Tibial nerve (tissue), 4 donors: ENCODE data around the gene ST3GAL3. TPM values are rescaled to one million over a fixed set of nuclear protein-coding genes. Genes with fewer than 3 reads are reported as not detected.

Experiments
- DNase-seq, 2 donors: peaks; one replicate each; pipeline ENCODE4 v3.0.0-alpha.2; 2019; ENCODE audit warnings: low spot score in 2 of 2
- H3K27ac ChIP-seq, 4 donors: fragments of 200-600 bp; sonication (generic) in 3 of 4; one replicate each; pipeline ENCODE4 v1.5.1; 2017 to 2019; ENCODE audit warnings: mild to moderate bottlenecking in 1 of 4
- H3K27me3 ChIP-seq, 2 donors: fragments of 200-600 bp; sonication (generic) in 1 of 2; one replicate each; pipeline versions ENCODE4 v1.5.1 to v1.6.0; 2017 to 2019
- H3K36me3 ChIP-seq, 3 donors: fragments of 200-600 bp; sonication (generic); one replicate each; pipeline ENCODE4 v1.5.1; 2018 to 2019
- H3K4me1 ChIP-seq, 4 donors: fragments of 200-600 bp; sonication (generic) in 3 of 4; one replicate each; pipeline ENCODE4 v1.5.1; 2017 to 2019
- H3K4me3 ChIP-seq, 4 donors: fragments of 200-600 bp; sonication (generic) in 3 of 4; one replicate each; pipeline ENCODE4 v1.5.1; 2017 to 2019; ENCODE audit warnings: mild to moderate bottlenecking in 1 of 4, moderate library complexity in 1 of 4
- H3K9me3 ChIP-seq, 4 donors: fragments of 200-600 bp; sonication (generic) in 3 of 4; one replicate each; pipeline ENCODE4 v1.5.1; 2017 to 2019
- EP300 ChIP-seq, 2 donors: sonication (generic); formaldehyde crosslinking; IDR thresholded peaks; one replicate each; pipeline ENCODE4 v1.6.1; 2017; ENCODE audit warnings: antibody characterized with exemption in 2 of 2, mild to moderate bottlenecking in 1 of 2
- POLR2A ChIP-seq, 2 donors: fragments of 450-650 bp; IDR thresholded peaks; one replicate each; pipeline ENCODE4 v1.6.1; 2017; ENCODE audit warnings: antibody characterized with exemption in 2 of 2, mild to moderate bottlenecking in 2 of 2, moderate library complexity in 2 of 2
- WGBS, 2 donors: methylation state at CpG; one replicate each; pipeline ENCODE4 v1.1.5; 2018; 5-methylcytosine and 5-hydroxymethylcytosine counted together
- total RNA-seq, 4 donors: library from RNA; depleted of rRNA; stranded (reverse); fragments of >200 nt; gene quantifications; one replicate each; pipeline ENCODE4 v1.1.0, GENCODE V29; 2016
- TF ChIP-seq, protein P1 (sequence below), 5 experiments: fragments of 200-600 bp in 3 of 5; fragments of 450-650 bp in 2 of 5; sonication (generic) in 3 of 5; IDR thresholded peaks; one replicate each; pipeline ENCODE4 v1.5.1; 2016 to 2019; ENCODE audit warnings: antibody characterized with exemption in 5 of 5, mild to moderate bottlenecking in 3 of 5, moderate library complexity in 2 of 5

Gene ST3GAL3
- total RNA-seq, 4 donors from 2014 or later: 20.7 to 27.0 (median 24.1) TPM

DNA sequence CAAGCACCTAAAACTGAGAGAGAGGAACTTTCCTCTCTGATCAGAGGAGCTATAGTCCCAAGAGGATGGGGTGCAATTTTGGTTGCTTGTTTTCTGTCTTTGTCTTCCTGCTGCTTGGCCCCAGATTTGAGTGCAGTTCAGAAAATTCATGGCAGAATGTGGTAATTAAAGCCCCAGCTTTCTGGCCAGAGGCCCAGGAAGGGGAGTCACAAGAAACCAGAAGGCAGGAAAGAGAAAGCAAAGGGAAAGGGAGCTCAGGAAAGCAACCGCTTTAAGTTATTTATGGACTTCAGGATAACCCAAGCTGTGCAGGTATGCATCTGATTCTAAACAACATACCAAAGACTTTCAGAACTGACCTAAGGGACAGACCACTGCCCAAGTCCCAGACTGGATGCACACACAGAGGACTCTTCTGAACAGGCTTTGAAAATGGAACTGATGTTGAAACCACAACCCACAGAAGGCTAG is 88.8 kb downstream of the ST3GAL3 start:
- 29 to 50% methylated on average over 1 of the region's 1 CpG for WGBS, 2 donors
- no peak for DNase-seq

DNA sequence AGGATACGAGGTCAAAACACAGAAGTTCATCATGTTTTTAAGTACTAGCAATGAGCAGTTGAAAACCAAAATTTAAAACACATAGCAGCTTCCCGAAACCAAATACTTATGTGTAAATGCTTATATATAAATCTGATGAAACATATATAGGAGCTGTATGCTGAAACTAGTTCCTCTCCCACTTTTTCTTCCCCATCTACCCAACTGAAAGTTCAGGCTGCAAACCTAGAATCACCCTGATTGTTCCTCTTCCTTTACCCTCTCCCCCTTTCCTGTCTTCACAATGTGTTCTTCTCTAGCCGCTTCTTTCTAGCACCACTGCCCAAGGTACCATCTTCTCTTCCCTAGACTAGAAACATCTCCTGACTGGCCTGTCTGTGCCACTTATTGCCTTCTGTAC is 90.6 kb downstream of the ST3GAL3 start:
- no peaks in the 10 kb centered on the region for H3K27me3 ChIP-seq

More for the DNA sequence above, 88.8 kb downstream of the ST3GAL3 start:
- Histone ChIP-seq H3K4me3 (no peak overlapping the region), H3K9me3 (no peaks in the 10 kb centered on the region), H3K4me1 (no peaks in the 10 kb centered on the region), H3K27me3 (no peaks in the 10 kb centered on the region), H3K27ac (no peak overlapping the region), H3K36me3 (peaks cover 0 to 11% (median 0%) of the 10 kb centered on the region in 3 donors)
- TF ChIP-seq, protein P1, sequence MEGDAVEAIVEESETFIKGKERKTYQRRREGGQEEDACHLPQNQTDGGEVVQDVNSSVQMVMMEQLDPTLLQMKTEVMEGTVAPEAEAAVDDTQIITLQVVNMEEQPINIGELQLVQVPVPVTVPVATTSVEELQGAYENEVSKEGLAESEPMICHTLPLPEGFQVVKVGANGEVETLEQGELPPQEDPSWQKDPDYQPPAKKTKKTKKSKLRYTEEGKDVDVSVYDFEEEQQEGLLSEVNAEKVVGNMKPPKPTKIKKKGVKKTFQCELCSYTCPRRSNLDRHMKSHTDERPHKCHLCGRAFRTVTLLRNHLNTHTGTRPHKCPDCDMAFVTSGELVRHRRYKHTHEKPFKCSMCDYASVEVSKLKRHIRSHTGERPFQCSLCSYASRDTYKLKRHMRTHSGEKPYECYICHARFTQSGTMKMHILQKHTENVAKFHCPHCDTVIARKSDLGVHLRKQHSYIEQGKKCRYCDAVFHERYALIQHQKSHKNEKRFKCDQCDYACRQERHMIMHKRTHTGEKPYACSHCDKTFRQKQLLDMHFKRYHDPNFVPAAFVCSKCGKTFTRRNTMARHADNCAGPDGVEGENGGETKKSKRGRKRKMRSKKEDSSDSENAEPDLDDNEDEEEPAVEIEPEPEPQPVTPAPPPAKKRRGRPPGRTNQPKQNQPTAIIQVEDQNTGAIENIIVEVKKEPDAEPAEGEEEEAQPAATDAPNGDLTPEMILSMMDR (IDR thresholded peaks at IDR 0.05): no peak
- TF ChIP-seq POLR2A (IDR thresholded peaks at IDR 0.05) (no peak), EP300 (IDR thresholded peaks at IDR 0.05) (no peak)

DNA sequence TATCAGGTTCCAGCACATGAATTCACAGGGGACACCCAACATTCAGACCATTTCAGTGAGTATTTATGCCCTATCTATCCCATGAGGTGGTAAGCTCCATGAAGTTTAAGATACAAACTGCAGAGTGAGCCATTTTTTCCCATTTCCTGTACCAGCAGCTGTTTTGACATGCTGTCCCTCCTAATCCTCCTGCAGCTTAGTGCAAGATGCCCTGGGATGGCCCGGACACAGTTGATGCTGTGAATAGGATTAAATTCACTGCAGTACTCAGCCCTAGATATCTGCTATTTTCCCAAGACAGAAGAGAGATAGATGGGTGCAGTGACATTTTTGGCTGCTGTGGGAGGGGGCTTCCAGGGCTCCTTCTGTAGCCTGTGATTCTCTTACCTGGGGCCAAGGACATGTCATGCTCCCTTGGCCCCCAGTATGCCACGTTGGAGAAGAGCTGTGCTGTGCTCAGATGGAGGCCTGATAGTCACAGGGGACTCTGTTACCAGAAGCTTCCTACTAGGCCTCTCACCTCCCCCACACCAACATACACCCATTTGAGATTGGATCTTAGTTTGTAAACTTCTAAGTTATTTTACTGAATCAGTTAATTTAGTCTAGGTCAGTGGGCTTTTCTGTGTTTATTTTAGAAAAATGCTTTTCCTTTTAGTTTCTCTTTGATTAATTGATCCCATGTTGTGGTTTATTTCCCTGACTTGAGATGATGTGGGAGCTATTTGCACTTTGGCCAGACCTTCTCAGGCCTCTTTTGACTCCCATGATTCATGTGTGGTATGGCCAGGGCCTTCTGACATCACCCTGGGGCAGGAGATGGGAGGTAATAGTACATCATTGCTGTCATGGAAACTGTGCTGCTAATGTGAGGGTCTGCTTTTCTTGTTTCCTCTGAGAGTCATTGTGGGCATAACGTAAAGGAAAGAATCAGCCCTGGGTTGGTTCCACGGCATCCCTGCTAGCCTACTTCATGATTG is 92.6 kb downstream of the ST3GAL3 start:
- TF ChIP-seq, protein P1 (IDR thresholded peaks at IDR 0.05): no peak
- TF ChIP-seq POLR2A (IDR thresholded peaks at IDR 0.05) (no peak), EP300 (IDR thresholded peaks at IDR 0.05) (no peak)
- Histone ChIP-seq H3K4me3 (no peak overlapping the region), H3K9me3 (no peaks in the 10 kb centered on the region), H3K36me3 (no peaks in the 10 kb centered on the region), H3K27ac (no peak overlapping the region), H3K4me1 (no peaks in the 10 kb centered on the region), H3K27me3 (no peaks in the 10 kb centered on the region)
- DNase-seq: no peak
- 67 to 71% methylated on average over 4 of the region's 4 CpGs for WGBS, 2 donors

More for the DNA sequence above, 90.6 kb downstream of the ST3GAL3 start:
- no peak for DNase-seq
- H3K4me3 ChIP-seq: no peak overlapping the region
- no peaks in the 10 kb centered on the region for H3K4me1 ChIP-seq
- H3K36me3 ChIP-seq: peaks cover 0 to 1% (median 0%) of the 10 kb centered on the region in 3 donors
- TF ChIP-seq EP300 (IDR thresholded peaks at IDR 0.05) (no peak), POLR2A (IDR thresholded peaks at IDR 0.05) (no peak)
- TF ChIP-seq, protein P1 (IDR thresholded peaks at IDR 0.05): no peak
- 82 to 87% methylated on average over 3 of the region's 3 CpGs for whole genome bisulfite sequencing, 2 donors
- H3K9me3 ChIP-seq: no peaks in the 10 kb centered on the region
- H3K27ac ChIP-seq: no peak overlapping the region

DNA sequence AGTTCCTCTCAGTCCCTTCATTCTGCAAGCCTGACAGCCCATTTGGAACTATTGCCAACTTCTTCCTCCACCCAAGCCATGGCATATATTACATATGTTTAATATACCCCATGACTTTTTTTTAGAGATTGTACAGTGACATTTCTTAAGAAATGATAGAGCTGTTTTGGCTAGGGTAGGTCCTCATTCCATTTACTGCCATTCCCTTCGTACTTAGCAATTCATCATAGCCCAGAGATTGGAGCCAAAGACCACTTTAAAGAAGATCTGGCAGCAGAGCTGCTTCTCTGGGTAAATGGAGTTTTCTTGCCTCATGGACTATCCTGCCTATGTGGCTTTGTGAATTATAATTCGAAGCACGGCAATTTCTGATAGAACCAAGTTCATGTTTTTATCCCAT is 93.4 kb downstream of the ST3GAL3 start:
- Histone ChIP-seq H3K9me3 (no peaks in the 10 kb centered on the region), H3K27ac (no peak overlapping the region), H3K4me3 (no peak overlapping the region), H3K4me1 (no peaks in the 10 kb centered on the region), H3K27me3 (no peaks in the 10 kb centered on the region), H3K36me3 (no peaks in the 10 kb centered on the region)
- TF ChIP-seq, protein P1 (IDR thresholded peaks at IDR 0.05): no peak
- TF ChIP-seq POLR2A (IDR thresholded peaks at IDR 0.05): no peak
- no peak for TF ChIP-seq EP300 (IDR thresholded peaks at IDR 0.05)
- 90 to 94% methylated on average over 3 of the region's 3 CpGs for WGBS, 2 donors
- DNase-seq: no peak

DNA sequence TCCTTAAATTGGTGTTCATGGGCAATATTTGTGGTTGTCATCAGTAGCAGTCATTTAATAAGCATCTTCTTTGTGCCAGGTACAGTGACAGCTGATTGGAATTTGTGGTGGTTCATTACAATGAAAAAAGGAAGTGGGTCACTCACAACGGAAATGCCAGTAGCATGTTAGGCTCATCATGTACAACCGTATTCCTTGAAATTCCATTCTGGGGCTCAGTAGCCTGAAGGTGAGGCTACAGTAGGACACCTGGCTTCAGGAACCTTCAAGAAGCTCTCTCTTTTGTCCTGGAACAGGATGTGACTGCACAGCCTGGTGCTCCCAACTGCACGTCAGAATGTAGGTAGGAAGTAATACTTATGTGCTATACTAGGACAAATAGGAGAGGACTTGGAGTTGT is 93.9 kb downstream of the ST3GAL3 start:
- no peak for DNase-seq
- H3K36me3 ChIP-seq: no peaks in the 10 kb centered on the region
- WGBS, 2 donors: 80 to 91% methylated on average over 3 of the region's 3 CpGs
- no peaks in the 10 kb centered on the region for H3K4me1 ChIP-seq
- H3K27ac ChIP-seq: no peak overlapping the region
- TF ChIP-seq, protein P1 (IDR thresholded peaks at IDR 0.05): no peak
- no peak for TF ChIP-seq EP300 (IDR thresholded peaks at IDR 0.05)
- no peak for TF ChIP-seq POLR2A (IDR thresholded peaks at IDR 0.05)
- no peak overlapping the region for H3K4me3 ChIP-seq
- no peaks in the 10 kb centered on the region for H3K27me3 ChIP-seq
- H3K9me3 ChIP-seq: no peaks in the 10 kb centered on the region
